ENCODE data around the gene WDR7.
"Not testable (repeated sequence)": the region's sequence is repeated elsewhere in the genome, so short reads cannot be mapped to it uniquely, and the experiment has no call there.

The WDR7 gene

DNA sequence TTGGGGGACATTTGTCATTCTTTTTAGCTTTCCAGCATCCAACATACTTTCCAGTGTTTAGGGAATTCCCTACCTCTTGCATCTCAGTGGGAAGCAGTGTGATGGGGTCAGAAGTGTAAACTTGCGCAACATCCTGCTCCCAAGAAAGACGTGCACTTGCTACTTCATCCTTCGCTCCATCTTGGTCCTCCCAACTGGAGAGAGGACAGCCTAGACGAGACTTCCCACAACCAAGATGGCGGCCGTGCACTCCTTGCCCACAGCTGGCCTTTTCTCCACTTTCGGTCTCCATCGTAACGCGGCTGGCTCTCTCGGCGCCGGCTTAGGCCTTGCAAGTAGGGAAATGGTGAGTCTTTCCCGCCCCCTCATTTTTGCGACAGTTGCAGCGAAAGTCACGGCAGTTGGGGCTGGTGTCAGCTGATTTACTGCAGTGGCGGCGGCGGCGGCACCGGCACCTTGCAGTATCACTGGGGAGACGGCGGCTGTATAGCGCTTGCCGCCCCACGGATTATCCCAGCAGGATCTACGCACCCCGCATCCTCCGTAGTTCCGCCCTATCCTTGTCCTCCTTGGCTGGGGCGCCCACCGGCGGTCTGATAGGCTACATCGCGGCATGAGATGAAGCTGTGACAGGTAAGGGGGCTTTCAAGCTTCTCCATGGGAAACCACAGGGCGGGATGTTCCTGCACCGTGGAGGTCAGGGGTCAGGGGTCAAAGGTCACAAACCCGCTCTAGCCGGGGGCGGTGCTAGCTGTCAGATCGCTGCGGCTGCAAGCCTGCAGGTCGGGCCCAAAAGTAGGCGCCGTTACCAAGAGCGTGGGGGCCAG is at the start of gene WDR7:
TSS of gene WDR7 (plus strand) at position 416 of the 827 bp plus-strand sequence. CDS start 21,157 bp downstream, outside the sequence.
- peak; percentile 87 for DNase-seq

DNA sequence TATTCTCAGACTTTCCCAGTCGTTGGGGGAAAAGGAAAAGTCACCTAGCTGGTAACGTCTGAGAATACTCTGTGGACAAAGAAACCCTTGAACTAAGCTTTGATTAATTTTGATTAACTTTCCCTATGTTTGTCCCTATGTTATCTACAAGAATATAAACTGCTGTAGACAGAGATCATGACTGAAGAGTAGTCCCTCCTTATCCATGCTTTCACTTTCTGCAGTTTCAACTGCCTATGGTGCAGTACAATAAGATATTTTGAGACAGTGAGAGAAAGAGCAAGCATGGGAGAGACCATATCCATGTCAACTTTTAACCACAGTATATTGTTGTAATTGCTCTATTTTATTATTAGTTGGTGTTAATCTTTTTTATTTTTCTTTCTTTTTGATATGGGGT is 44.5 kb upstream of the WDR7 start:
- no peak for DNase-seq

DNA sequence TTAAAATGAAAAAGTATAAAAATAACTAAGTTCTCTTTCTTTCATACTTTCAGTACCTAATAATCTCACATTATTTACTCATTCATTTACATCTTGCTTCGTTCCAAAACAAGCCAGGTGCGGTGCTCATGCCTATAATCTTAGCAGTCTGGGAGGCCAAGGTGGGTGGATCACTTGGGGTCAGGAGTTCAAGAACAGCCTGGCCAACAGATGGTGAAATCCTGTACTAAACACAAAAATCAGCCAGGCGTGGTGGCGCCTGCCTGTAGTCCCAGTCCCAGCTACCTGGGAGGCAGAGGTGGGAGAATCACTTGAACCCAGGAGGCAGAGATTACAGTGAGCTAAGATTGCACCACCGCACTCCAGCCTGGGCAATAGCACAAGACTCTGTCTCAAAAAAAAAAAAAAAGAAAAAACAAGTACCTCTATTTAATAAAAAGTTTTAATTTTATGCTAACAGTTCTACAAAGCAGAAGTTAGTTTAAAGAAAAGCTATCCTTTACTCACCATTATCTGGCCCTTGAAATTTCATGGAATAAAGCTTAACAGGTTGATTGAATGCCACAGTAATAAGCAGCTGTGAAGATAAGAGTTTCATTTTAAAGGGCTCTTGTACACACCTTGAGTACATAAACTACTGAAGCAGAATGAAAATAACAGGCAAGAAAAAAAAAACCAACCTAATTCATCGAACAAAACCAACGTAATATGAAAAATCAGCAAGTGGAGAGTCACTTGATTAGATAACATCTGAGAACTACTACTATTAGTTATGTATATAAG is 35.2 kb upstream of the WDR7 start:
- DNase-seq: peak; percentile 37

DNA sequence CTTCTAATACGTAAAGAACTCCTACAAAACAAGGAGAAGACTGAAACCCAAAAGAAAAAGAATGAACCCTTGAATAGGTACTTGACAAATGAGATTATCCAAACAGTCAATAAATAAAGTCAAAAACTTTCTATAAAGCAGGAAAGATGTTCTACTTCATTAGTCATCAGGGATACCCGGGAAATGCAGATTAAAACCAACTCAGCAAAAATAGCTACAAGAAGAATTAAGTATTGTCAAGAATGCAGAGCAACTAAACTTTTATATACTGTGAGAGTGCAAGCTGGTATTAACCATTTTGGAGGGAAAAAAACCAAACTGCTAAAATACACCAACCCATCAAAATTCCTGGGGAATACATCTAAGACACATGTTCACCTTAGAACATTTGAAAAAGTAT is 23.2 kb upstream of the WDR7 start:
- no peak for DNase-seq

DNA sequence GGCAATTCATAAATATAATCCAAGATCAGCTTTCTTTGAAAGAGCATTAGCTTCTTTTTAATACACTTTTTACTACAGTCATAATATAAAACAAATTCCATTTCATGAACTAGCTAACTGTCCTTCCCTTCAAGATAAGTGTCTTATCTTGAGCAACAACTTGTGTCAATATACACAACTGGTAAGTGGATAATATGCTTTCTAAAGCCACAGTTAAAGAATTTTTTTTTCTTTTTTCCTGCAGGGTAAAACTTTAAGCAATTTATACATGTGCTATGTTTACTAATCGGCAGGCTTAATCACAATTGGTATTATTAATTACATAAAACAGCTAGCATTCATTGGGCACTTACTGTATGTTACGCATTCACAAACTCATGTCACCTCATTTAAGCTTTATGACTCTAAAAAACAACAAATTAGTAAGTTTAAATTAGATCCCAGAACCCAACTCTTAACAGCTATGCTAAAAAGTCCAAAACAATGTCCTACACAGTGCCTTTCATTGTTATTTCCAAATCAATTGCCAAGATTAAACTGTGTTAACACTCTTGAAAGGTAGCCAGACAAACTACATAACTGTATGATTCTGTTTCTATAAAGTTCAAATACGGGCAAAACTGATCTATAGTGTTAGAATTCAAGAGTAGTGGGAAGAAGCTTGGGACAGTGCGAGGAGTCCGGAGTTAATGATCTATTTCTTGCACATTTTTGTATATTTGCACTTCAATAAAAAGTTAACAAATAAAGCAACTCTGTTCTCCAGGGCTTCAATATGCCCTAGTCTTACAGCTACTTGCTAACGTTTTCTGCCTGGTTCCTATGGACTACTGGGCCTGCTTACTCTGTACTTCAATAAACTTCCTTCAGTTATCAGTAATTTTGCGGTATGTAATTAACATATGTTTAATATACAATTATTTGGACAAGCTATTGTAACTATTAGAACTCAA is 18.8 kb upstream of the WDR7 start:
- DNase-seq: no peak

DNA sequence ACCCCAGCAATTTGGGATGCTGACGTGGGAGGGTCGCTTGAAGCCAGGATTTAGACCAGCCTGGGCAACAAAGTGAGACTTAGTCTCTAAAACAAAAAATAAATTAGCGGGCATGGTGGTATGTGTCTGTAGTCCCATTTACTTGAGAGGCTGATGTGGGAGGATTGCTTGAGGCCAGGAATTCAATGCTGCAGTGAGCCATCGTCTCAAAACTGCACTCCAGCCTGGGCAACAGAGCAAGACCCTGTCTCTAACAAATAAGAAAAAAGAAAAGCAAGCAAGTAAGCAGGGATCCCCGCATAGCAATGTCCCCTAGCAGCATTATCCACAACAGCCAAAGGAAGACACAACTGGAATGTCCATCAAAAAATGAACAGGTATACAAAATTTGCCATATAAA is 16.2 kb upstream of the WDR7 start:
- no peak for DNase-seq

DNA sequence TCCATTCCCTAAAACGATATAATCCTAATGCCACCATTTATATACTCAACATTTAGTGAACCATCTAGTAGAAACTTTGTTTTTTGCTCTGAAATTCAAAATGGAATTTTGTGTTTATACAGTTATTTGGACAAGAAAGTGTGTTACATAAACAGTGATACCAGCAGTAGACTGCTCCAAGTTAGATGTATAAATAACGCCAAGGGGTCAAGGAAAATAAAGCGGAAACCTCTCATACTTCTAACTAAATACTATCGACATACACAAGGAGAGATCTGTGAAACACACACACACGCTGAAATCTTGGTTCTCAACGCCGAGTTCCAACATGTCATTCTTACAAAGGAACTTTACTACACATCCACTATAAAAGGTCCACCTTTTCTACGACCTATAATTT is 14.0 kb upstream of the WDR7 start:
- DNase-seq: no peak

DNA sequence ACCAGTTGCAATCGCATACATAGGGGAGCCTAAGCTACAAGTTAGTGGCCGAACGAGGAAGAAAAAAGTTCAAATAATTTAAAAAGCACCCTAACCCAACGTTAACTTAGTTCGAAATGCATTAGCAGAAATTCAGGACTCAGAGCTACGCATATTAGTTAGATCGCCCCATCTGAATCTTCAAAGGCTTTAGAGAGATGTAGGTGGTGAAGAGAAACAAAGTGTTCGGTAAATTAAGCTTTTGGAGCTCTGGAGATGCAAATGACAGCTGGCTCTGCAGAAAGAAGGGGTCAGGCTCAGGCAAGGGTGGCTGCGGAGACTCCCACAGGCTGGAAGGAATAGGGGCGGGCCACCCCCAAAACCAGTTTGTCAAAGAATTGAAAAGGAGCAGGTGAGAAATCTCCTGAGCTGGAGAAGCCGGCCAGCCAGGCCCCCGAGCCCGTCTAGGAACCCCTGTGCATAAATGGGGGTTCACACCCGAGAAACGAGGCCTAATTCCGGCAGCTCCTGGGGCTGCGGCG is 13.4 kb upstream of the WDR7 start:
- DNase-seq: no peak

DNA sequence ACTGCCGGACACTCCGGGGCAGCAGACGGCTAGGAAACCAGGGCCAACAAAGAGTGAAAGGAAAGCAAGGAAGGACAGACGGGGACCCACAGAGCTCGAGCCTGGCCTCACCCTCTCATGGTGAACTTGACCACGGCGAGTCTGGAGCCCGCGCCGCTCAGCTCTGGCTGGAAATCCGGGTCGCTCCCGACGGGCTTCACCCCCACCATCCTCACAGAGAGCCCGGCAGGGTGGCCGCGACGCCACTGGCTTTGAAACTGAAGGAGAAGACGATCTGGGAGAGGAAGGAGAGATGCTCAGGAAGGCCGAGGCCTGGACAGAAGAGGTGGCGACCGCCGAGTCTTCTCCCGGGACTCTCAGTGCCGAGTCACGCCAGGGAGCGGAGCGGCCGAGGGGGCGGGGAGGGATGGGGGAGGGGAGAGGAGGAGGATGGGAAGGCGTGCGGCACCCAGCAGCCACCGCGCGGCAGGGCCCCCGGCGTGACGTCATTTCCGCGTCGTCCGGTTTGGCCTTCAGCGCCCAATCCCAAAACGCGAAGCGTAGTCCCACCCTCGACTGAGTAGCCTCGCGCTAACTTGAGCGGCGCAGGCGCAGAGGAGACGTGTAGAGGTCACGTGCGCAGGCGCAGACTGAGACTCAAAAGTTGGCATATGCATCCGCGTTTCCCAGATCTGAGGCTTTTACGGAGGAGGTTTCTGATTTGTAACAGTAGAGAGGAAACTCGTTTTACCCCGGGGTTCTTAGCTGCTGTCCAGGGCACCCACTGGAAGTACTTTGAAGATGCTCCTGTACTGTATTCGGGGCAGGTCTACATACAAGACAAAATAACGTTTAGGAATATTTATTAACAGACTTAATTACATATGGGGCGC is 12.7 kb upstream of the WDR7 start, which contains the start of gene TXNL1:
TSS of gene TXNL1 (minus strand) at position 361 of the 872 bp plus-strand sequence. CDS start at position 209, 152 bp downstream.
- peak; percentile 59 for DNase-seq

DNA sequence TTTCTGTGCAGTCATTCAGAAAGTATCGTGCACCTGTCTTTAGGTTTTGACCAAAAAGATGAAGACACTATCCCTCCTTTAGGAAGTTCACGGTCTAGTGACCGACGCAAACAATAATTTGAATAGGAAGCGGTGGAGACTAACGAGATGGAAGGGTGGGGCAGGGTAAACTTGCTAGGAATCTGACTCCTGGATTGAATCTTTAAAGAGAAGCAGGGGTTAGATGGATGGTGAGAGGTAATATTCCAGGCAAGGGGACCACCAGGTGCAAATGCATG is 12.1 kb upstream of the WDR7 start:
- DNase-seq: no peak

DNA sequence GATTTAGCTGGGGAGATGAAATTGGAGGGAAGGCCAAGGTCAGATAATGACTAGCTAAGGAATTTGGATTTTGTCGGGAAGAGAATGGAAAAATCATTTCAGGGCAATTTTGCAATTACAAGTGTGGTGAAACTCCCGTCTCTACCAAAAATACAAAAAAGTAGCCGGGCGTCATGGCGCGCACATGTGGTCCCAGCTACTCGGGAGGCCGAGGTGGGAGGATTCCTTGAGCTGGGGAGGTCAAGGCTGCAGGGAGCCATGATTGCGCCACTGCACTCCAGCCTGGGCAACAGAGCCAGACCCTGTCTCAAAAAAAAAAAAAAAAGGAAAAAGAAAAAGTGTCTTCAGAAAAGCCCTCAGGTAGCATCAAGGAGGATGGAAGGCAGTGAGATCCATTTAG is 11.6 kb upstream of the WDR7 start:
- no peak for DNase-seq

DNA sequence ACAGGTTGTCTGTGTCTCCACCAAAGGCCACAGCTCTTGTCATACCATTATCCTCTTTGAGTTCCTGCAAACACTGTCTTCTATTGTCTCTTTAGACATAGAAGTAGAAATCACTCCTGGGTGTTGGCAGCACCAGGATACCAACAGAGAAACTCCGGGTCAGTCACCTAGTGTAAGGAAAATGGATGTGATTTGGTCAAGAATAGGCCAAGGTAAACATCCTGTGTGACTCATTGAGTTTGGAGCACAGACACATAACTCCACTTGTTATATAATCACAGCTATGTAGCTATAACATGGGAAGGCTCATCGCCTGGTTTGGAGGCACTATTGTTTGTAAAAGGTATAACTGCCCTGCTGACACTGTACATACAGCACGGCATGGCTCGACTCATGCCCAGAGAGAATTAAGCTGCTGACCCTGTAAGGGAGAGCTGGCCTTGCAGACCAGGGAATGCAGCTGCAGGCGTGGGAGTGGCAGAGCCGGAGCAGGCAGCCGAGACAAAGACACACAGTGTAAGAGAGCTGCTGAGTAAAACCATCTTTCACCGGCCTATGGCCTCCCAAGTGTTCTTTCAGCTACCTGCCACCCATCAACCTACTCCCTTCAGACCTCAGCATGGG is 9.3 kb upstream of the WDR7 start:
- DNase-seq: no peak

DNA sequence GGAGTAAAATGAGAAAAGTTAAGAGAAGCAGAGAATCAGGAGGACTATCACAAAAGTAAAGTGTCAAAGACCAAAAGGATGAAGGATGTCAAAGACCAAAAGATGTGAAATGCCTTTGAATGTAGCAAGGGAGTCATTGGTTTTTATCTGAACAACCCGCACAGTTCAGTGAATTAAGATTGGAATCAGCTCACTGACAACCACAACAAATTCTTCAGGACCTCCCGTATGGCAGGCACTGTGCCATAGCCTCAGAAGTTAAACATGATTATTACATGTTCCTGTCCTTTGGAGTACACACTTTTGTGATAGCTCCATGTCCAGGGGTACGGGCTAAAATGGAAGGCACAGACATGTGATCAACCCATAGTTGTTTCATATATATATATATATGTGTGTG is 7.8 kb upstream of the WDR7 start:
- DNase-seq: no peak

DNA sequence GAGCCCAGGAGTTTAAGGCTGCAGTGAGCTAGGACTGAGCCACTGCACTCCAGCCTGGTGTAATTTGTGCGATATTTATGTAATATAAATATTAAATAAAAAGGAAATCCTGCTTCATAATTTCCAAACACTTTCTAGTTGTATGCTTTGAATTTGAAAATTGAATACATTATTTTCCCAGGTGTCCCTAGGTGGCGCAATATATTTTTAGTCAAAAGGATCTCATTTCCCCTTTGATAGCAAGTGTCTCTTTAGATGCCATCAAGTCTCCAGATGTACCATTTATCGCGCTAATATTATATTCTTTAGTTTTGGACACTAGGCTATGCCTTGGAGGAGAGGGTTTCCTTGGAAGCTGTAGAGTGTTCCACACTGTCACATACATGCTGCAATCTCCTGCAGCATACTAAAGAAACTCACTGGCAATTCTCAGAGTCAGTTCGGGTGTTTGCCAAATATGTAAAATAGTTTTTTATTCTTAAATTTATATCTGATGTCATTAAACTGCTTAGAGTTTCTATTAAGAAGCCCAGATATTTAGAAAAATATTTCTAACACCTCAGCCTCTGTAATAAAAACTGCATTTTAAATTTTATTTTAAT is 5.6 kb upstream of the WDR7 start:
- no peak for DNase-seq

DNA sequence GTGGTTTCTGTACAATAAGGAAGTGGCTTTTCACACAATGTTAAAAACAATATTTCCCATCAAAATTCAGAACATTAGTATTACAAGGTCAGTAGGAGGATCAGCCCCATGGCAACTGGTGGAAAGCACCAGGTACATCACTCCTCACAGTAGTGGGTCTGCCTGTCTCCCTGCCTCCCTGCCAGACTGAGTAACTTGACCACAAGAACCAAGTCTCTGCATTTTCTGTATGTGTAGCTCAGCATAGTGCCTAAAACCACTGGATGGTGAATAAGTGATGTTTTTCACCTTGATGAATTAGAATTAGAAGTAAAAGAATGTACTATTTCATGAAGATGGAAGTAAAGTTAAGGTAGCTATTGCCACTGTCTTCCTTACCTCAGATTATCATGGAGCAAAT is 4.1 kb upstream of the WDR7 start:
- no peak for DNase-seq

DNA sequence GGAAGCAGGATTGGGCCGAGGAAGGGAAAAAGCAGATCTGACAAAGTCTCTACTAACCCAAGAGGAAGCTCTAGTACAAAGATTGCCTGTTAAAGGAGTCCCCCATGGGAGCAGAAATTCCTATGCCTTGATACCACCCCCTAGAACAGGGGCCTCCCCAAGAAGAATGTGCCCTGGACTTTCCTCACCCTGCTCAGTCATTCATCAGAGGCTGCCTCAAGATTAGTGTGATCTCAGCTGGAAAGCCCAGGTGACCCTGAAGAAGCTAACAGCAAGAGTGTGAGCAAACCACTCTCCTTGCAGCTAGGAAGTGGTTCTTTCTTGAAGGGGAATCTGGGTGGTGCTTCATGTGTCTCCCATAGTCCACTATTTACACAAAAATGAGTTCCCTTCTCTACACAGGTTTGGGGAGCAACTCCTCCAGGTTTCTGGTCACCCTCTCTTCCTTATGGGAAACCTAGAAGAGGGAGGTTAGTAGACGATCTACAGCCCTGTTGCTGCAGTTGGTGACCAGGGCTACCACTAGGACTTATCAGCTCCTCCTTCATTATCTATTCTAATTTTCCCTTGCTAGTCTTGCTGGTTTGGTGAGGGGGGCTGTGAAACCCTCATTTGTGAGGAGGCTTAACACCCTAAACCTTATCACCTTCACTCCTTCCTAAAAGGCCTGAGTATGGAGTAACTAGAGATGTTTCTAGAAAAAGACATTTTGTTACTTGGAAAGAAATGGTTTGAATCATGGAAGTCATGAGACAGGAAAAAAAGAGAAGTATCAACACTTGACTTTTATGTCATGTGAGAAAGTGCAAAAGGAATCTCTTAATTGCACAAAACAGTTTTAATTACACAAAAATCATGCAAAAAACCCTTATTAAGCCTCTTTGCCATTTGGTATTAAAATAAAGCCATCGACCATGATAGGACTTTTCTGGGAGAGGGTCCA is 2.9 kb upstream of the WDR7 start:
- no peak for DNase-seq

DNA sequence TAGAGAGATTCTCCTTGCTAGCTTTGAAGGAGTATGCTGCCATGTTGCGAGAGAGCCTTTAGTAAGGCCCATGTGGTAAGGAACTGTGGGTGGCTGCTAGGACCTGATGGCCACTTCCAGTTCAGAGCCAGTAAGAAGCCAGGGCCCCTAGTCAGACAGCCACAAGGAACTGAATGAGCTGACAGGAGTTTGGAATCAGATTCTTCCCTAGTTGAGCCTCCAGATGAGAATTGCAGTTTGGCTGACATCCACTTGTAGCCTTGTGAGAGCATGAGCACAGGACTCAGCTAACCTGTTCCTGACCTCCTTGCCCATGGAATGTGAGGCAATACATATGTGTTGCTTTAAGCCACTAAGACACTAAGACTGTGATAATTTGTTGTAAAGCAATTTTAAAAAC is 1.2 kb upstream of the WDR7 start:
- no peak for DNase-seq

DNA sequence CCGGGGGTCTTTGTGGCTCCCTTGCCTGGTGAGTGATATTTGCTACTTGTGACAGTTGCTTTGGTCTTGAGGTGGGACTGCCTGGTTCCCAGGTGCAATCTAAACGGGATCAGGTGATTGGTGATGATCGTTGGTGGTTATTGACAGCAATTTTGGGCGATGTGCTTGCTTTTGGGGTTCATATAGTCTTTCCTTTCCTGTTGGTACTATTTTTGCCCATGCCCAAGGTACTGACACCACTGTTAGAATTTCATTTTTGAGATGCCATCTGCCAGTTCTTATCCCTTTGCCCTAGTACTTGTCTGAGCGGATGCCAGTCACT is 573 bp downstream of the WDR7 start:
- DNase-seq: no peak

DNA sequence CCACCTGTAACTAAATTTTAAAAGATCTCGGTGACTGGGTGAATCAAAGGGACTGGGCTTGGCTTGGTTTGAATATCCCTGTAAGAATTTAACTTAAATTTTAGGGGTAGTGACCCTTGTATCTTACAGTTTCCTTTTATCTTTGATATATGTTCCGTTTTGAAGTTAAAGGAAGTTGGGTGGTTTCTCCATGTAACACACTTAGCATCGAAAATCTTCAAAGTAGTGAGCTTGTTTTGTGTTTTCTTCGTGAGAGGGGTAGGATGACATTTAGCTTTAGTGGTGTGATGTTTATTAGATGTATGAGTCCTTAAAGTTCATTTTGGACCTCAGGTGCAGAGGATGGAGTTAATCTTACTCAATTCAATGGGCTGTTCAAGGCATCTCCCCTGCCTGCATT is 1.6 kb downstream of the WDR7 start:
- DNase-seq: no peak

DNA sequence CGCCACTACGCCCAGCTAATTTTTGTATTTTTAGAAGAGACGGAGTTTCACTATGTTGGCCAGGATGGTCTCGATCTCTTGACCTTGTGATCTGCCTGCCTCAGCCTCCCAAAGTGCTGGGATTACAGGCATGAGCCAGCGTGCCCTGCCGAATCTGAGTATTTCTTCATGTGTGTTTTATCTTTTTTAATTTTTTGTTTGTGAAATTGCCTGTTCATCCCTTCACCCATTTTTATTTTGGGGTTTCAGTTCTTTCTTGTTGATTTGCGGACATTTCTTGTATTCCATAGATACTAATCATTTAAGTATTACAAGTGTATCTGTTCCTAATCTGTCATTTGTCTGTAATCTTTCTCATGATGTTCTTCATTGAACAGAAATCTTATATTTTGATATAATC is 3.1 kb downstream of the WDR7 start:
- DNase-seq: not testable (repeated sequence)
